HG03135 (cell line): ENCODE measurements around the gene SLC16A3.
A peak's percentile ranks its signal among the peaks of the same experiment; 100 is the strongest.
"Not testable (repeated sequence)": the region's sequence is repeated elsewhere in the genome, so short reads cannot be mapped to it uniquely, and the experiment has no call there.

ENCODE experiments used
- ATAC-seq: cut with Tn5 transposase; IDR thresholded peaks from one replicate; pipeline ENCODE4 v1.9.1; 2021; ENCODE audit warnings: mild to moderate bottlenecking, moderate library complexity; ENCODE audit not compliant: unreplicated experiment

The SLC16A3 gene

GRCh38 chr17:82259972-82260961, 31.4 kb downstream of the SLC16A3 start:
- not testable (repeated sequence) for ATAC-seq

DNA sequence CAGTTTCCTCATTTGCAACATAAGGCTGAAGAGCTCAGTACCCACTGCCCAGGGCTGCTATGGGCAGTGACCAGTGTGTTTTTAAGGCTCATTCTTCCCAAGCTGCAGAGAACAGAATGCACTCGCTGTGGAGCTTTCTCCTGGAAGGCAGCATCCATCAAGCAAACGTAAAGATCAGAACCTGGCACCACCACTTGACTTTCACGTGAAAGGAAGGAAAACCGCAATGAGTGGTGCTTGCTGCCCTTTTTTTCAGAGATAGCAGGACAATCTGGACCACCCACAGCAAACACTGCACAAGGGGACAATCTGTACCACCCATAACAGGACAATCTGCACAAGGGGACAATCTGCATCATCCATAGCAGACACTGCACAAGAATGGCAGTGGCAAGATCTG, 33.5 kb downstream of the SLC16A3 start:
- ATAC-seq = no peak

- ATAC-seq = no peak
Measured at GRCh38 chr17:82263641-82264040, 34.8 kb downstream of the SLC16A3 start.

DNA sequence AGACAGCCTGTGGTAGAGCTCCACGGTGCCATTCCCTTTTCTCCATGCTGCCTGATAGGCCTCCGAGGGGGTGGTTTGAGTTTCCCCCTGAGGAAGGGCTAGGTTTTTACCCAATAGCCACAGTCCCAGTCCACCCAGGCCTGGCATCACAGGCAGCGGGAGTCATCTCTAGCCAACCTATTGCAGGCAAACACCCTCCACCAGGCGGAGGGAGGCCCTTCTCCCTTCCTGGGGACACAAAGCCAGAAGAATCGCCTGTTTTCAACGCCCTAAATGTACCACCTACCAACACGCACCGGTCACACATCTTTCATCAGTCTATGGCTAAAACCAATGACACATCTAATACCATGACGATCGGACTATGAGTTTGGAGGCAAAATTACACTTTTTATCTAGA, 37.3 kb downstream of the SLC16A3 start:
- ATAC-seq = no peak

GRCh38 chr17:82267575-82268379, 38.9 kb downstream of the SLC16A3 start:
- no peak for ATAC-seq

GRCh38 chr17:82269138-82269881, 40.5 kb downstream of the SLC16A3 start:
- ATAC-seq = no peak

GRCh38 chr17:82269882-82270500, 41.1 kb downstream of the SLC16A3 start:
- no peak for ATAC-seq

GRCh38 chr17:82270651-82271050, 41.8 kb downstream of the SLC16A3 start:
- ATAC-seq = no peak

DNA sequence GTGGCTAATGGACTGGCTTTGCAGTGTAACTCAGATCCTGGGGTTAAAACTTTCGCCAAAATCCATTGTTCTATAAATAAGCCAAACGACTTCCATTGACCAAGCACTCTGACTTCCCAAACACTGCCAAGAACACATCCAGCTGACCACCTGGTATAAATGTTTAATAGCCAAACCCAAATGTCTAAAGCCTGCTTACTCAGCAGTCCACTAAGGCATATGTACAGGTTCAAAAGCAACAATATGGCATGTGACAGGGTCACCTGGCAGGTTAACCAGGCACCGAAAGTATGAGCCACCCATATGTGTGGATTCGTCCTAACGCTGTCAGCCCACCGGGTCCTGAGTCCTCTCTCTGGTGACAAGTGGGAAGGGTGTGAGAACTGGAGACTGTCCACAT, 42.6 kb downstream of the SLC16A3 start:
- ATAC-seq = no peak

- peak; percentile 12 for ATAC-seq
Measured at GRCh38 chr17:82272495-82273326, 43.9 kb downstream of the SLC16A3 start.

- ATAC-seq = peak; percentile 67
Measured at GRCh38 chr17:82273327-82274133, 44.7 kb downstream of the SLC16A3 start, which contains the start of gene CSNK1D. CSNK1D (minus strand) TSS chr17:82273700; CDS start chr17:82273381, 319 bp downstream.

- ATAC-seq = no peak
Measured at GRCh38 chr17:82274134-82275020, 45.5 kb downstream of the SLC16A3 start.

GRCh38 chr17:82275326-82275725, 46.5 kb downstream of the SLC16A3 start:
- ATAC-seq = no peak

- no peak for ATAC-seq
Measured at GRCh38 chr17:82276938-82277337, 48.1 kb downstream of the SLC16A3 start.

- ATAC-seq = no peak
Measured at GRCh38 chr17:82277851-82278250, 49.0 kb downstream of the SLC16A3 start.

- ATAC-seq = no peak
Measured at GRCh38 chr17:82278308-82278707, 49.5 kb downstream of the SLC16A3 start.

GRCh38 chr17:82278786-82279391, 50.0 kb downstream of the SLC16A3 start:
- no peak for ATAC-seq
